HepG2 (cell line): ENCODE data around the gene BABAM1. TPM values are rescaled to one million over a fixed set of nuclear protein-coding genes. Genes with fewer than 3 reads are reported as not detected.

Experiments
- BORCS8-MEF2B ChIP-seq: sonication (generic); formaldehyde crosslinking; IDR thresholded peaks from 2 replicates; pipeline ENCODE4 v1.8.0; 2022; ENCODE audit warnings: mild to moderate bottlenecking, missing genetic modification reagents
- CHD4 ChIP-seq: fragments of 200-600 bp; sonication (generic); IDR thresholded peaks from 2 replicates; pipeline ENCODE4 v1.7.0; 2017; ENCODE audit warnings: mild to moderate bottlenecking, low read length, borderline replicate concordance
- E2F2 ChIP-seq: sonication (generic); formaldehyde crosslinking; IDR thresholded peaks from 2 replicates; pipeline ENCODE4 v1.4.0; 2020; ENCODE audit warnings: missing genetic modification reagents, borderline replicate concordance
- FOXC1 ChIP-seq: sonication (generic); formaldehyde crosslinking; IDR thresholded peaks from 2 replicates; pipeline ENCODE4 v1.8.0; 2022; ENCODE audit warnings: mild to moderate bottlenecking, missing genetic modification reagents, borderline replicate concordance
- STAG1 ChIP-seq: sonication (generic); formaldehyde crosslinking; IDR thresholded peaks from 2 replicates; pipeline ENCODE4 v1.4.0; 2020; ENCODE audit warnings: missing genetic modification reagents
- U2AF2 ChIP-seq: fragments of 200-400 bp; formaldehyde crosslinking; IDR thresholded peaks from 2 replicates; pipeline ENCODE4 v1.6.1; 2017; ENCODE audit warnings: low read depth, mild to moderate bottlenecking, low read length
- ZNF101 ChIP-seq: sonication (generic); formaldehyde crosslinking; IDR thresholded peaks from 2 replicates; pipeline ENCODE4 v1.4.0; 2020; ENCODE audit warnings: mild to moderate bottlenecking, low read depth, missing genetic modification reagents, borderline replicate concordance
- ZNF180 ChIP-seq: sonication (generic); formaldehyde crosslinking; IDR thresholded peaks from 2 replicates; pipeline ENCODE4 v1.4.0; 2020; ENCODE audit warnings: low read depth, missing genetic modification reagents, borderline replicate concordance
- ZNF619 ChIP-seq: sonication (generic); formaldehyde crosslinking; IDR thresholded peaks from 2 replicates; pipeline ENCODE4 v1.4.0; 2020; ENCODE audit warnings: mild to moderate bottlenecking, missing genetic modification reagents
- polyA plus RNA-seq, 8 experiments: library from polyadenylated mRNA; depleted of rRNA in 3 of 8; stranded (reverse) in 7 of 8; unstranded in 1 of 8; fragments of >200 nt; fragmentation: Illumina TruSeq in 4 of 8; extraction: Trizol in 4 of 8; gene quantifications; 2 replicates each; pipeline versions ENCODE4 v1.2.1 to v1.2.3, GENCODE V29; 2011 to 2016; ENCODE audit warnings: low read depth in 4 of 8, missing spikeins in 1 of 8, mixed read lengths in 1 of 8; ENCODE audit not compliant: insufficient read depth in 1 of 8
- total RNA-seq, 5 experiments: library from RNA; depleted of rRNA; stranded (reverse); fragments of >200 nt; fragmentation: Illumina TruSeq; extraction: Trizol; gene quantifications; 2 replicates each; pipeline ENCODE4 v1.2.3, GENCODE V29; 2016; ENCODE audit warnings: low read depth in 1 of 5
- TF ChIP-seq, protein P1 (sequence below): sonication (generic); formaldehyde crosslinking; IDR thresholded peaks from 2 replicates; pipeline ENCODE4 v1.5.0; 2020; ENCODE audit warnings: mild to moderate bottlenecking, missing genetic modification reagents, borderline replicate concordance
- TF ChIP-seq, protein P2 (sequence below): sonication (generic); formaldehyde crosslinking; IDR thresholded peaks from 2 replicates; pipeline ENCODE4 v1.8.0; 2023; ENCODE audit warnings: mild to moderate bottlenecking, missing genetic modification reagents
- TF ChIP-seq, protein P3 (sequence below): sonication (generic); formaldehyde crosslinking; IDR thresholded peaks from 2 replicates; pipeline ENCODE4 v1.5.1; 2020; ENCODE audit warnings: mild to moderate bottlenecking, missing genetic modification reagents, moderate library complexity
- TF ChIP-seq, protein P4 (sequence below): sonication (generic); formaldehyde crosslinking; IDR thresholded peaks from 2 replicates; pipeline ENCODE4 v1.5.1; 2020; ENCODE audit warnings: missing genetic modification reagents, mild to moderate bottlenecking, borderline replicate concordance
- TF ChIP-seq, protein P5 (sequence below): sonication (generic); formaldehyde crosslinking; IDR thresholded peaks from 2 replicates; pipeline ENCODE4 v1.4.0; 2020; ENCODE audit warnings: mild to moderate bottlenecking, missing genetic modification reagents

BABAM1 gene
- total and polyA plus RNA-seq, 2 of the 13 experiments (the other 11 are each of a cell fraction or from before 2014, with no cell fraction given): 70.0 to 82.0 TPM

GRCh38 chr19:17248011-17248776, 19.0 kb upstream of the BABAM1 start (continued):
- TF ChIP-seq U2AF2: no peak
- TF ChIP-seq, protein P1, sequence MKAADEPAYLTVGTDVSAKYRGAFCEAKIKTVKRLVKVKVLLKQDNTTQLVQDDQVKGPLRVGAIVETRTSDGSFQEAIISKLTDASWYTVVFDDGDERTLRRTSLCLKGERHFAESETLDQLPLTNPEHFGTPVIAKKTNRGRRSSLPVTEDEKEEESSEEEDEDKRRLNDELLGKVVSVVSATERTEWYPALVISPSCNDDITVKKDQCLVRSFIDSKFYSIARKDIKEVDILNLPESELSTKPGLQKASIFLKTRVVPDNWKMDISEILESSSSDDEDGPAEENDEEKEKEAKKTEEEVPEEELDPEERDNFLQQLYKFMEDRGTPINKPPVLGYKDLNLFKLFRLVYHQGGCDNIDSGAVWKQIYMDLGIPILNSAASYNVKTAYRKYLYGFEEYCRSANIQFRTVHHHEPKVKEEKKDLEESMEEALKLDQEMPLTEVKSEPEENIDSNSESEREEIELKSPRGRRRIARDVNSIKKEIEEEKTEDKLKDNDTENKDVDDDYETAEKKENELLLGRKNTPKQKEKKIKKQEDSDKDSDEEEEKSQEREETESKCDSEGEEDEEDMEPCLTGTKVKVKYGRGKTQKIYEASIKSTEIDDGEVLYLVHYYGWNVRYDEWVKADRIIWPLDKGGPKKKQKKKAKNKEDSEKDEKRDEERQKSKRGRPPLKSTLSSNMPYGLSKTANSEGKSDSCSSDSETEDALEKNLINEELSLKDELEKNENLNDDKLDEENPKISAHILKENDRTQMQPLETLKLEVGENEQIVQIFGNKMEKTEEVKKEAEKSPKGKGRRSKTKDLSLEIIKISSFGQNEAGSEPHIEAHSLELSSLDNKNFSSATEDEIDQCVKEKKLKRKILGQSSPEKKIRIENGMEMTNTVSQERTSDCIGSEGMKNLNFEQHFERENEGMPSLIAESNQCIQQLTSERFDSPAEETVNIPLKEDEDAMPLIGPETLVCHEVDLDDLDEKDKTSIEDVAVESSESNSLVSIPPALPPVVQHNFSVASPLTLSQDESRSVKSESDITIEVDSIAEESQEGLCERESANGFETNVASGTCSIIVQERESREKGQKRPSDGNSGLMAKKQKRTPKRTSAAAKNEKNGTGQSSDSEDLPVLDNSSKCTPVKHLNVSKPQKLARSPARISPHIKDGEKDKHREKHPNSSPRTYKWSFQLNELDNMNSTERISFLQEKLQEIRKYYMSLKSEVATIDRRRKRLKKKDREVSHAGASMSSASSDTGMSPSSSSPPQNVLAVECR (CRISPR knock-in tag): peak; percentile 86; the same call in 1 of the 2 replicates
- peak; percentile 94 for TF ChIP-seq BORCS8-MEF2B (CRISPR knock-in tag)
- TF ChIP-seq FOXC1: peak; percentile 69
- TF ChIP-seq STAG1 (CRISPR knock-in tag): no peak; the same call in 1 of the 2 replicates
- TF ChIP-seq ZNF180 (CRISPR knock-in tag): no peak
- TF ChIP-seq ZNF619 (CRISPR knock-in tag): peak; percentile 74; the same call in 1 of the 2 replicates
- no peak for TF ChIP-seq CHD4
- TF ChIP-seq, protein P2, sequence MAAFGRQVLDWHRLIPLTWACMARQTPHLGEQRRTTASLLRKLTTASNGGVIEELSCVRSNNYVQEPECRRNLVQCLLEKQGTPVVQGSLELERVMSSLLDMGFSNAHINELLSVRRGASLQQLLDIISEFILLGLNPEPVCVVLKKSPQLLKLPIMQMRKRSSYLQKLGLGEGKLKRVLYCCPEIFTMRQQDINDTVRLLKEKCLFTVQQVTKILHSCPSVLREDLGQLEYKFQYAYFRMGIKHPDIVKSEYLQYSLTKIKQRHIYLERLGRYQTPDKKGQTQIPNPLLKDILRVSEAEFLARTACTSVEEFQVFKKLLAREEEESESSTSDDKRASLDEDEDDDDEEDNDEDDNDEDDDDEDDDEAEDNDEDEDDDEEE (CRISPR knock-in tag): no peak
- TF ChIP-seq, protein P3, sequence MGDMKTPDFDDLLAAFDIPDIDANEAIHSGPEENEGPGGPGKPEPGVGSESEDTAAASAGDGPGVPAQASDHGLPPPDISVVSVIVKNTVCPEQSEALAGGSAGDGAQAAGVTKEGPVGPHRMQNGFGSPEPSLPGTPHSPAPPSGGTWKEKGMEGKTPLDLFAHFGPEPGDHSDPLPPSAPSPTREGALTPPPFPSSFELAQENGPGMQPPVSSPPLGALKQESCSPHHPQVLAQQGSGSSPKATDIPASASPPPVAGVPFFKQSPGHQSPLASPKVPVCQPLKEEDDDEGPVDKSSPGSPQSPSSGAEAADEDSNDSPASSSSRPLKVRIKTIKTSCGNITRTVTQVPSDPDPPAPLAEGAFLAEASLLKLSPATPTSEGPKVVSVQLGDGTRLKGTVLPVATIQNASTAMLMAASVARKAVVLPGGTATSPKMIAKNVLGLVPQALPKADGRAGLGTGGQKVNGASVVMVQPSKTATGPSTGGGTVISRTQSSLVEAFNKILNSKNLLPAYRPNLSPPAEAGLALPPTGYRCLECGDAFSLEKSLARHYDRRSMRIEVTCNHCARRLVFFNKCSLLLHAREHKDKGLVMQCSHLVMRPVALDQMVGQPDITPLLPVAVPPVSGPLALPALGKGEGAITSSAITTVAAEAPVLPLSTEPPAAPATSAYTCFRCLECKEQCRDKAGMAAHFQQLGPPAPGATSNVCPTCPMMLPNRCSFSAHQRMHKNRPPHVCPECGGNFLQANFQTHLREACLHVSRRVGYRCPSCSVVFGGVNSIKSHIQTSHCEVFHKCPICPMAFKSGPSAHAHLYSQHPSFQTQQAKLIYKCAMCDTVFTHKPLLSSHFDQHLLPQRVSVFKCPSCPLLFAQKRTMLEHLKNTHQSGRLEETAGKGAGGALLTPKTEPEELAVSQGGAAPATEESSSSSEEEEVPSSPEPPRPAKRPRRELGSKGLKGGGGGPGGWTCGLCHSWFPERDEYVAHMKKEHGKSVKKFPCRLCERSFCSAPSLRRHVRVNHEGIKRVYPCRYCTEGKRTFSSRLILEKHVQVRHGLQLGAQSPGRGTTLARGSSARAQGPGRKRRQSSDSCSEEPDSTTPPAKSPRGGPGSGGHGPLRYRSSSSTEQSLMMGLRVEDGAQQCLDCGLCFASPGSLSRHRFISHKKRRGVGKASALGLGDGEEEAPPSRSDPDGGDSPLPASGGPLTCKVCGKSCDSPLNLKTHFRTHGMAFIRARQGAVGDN: peak; percentile 89
- no peak for TF ChIP-seq E2F2 (CRISPR knock-in tag)
- no peak for TF ChIP-seq ZNF101 (CRISPR knock-in tag)
- TF ChIP-seq, protein P4, sequence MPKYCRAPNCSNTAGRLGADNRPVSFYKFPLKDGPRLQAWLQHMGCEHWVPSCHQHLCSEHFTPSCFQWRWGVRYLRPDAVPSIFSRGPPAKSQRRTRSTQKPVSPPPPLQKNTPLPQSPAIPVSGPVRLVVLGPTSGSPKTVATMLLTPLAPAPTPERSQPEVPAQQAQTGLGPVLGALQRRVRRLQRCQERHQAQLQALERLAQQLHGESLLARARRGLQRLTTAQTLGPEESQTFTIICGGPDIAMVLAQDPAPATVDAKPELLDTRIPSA (CRISPR knock-in tag): no peak
- TF ChIP-seq, protein P5, sequence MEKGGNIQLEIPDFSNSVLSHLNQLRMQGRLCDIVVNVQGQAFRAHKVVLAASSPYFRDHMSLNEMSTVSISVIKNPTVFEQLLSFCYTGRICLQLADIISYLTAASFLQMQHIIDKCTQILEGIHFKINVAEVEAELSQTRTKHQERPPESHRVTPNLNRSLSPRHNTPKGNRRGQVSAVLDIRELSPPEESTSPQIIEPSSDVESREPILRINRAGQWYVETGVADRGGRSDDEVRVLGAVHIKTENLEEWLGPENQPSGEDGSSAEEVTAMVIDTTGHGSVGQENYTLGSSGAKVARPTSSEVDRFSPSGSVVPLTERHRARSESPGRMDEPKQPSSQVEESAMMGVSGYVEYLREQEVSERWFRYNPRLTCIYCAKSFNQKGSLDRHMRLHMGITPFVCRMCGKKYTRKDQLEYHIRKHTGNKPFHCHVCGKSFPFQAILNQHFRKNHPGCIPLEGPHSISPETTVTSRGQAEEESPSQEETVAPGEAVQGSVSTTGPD (CRISPR knock-in tag): 0 out of 2 replicates have a peak, but pooled peaks have one; percentile 40
